ENCODE measurements around the gene PROCA1. TPM values are rescaled to one million over a fixed set of nuclear protein-coding genes. Genes with fewer than 3 reads are reported as not detected.
A peak's percentile ranks its signal among the peaks of the same experiment; 100 is the strongest.

PROCA1 gene, protein sequence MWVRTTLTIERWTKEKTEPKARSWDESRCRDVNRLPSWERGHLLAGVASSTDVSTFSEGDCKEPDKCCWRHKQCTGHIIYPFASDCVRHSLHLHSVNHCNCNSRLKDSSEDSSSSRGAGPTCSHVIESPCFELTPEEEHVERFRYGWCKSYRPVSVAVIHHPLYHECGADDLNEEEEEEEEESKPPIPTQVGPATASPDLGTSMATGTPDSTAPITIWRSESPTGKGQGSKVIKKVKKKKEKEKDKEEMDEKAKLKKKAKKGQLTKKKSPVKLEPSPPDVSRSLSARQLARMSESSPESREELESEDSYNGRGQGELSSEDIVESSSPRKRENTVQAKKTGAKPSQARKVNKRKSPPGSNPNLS
- total RNA-seq: 10 to 100 TPM in 2 of 6 donors, 1 to 10 TPM in 4; 1.2 to 11.5 (median 3.4) TPM

DNA sequence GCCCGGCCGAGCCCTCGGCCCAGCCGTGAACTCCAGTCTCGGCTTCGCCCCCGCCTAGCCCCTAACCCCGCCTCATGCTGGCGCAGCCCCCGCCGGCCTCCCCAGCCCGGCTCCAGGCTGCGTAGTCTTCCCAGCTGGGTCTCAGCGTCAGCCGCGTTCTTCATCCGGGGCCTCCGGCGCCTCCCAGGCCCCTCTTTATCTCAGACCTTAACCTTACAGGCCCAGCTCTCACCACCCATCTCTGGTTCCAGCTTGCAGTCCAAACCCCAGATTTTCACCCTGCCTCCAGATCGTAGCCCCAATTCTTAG is at the start of gene PROCA1:
TSS of gene PROCA1 (minus strand) at position 166 of the 309 bp plus-strand sequence. CDS start 228 bp downstream, outside the sequence.
- TF ChIP-seq POLR2AphosphoS5 (IDR thresholded peaks at IDR 0.05) (no peak), EP300 (IDR thresholded peaks at IDR 0.05) (no peak), POLR2A (IDR thresholded peaks at IDR 0.05) (no peak)
- TF ChIP-seq, protein P1, sequence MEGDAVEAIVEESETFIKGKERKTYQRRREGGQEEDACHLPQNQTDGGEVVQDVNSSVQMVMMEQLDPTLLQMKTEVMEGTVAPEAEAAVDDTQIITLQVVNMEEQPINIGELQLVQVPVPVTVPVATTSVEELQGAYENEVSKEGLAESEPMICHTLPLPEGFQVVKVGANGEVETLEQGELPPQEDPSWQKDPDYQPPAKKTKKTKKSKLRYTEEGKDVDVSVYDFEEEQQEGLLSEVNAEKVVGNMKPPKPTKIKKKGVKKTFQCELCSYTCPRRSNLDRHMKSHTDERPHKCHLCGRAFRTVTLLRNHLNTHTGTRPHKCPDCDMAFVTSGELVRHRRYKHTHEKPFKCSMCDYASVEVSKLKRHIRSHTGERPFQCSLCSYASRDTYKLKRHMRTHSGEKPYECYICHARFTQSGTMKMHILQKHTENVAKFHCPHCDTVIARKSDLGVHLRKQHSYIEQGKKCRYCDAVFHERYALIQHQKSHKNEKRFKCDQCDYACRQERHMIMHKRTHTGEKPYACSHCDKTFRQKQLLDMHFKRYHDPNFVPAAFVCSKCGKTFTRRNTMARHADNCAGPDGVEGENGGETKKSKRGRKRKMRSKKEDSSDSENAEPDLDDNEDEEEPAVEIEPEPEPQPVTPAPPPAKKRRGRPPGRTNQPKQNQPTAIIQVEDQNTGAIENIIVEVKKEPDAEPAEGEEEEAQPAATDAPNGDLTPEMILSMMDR (IDR thresholded peaks at IDR 0.05): no peak
- Histone ChIP-seq H3K9me3 (no peaks in the 10 kb centered on the region), H3K4me3 (peak within 1 kb of the TSS; percentile 40 to 75 (median 64)), H3K4me1 (peaks cover 18 to 33% (median 23%) of the 10 kb centered on the region in 4 donors), H3K27me3 (no peaks in the 10 kb centered on the region), H3K36me3 (peaks cover 0 to 15% (median 9%) of the 10 kb centered on the region in 4 donors), H3K27ac (peak within 1 kb of the TSS; percentile 81 to 89 (median 84))
- ATAC-seq (ENCODE audit: low FRiP score in 2 of 2): peak; percentile 23 to 61
- WGBS, 2 donors: 3 to 14% methylated on average over 6 to 20 of the region's 20 CpGs
- no peak for DNase-seq

DNA sequence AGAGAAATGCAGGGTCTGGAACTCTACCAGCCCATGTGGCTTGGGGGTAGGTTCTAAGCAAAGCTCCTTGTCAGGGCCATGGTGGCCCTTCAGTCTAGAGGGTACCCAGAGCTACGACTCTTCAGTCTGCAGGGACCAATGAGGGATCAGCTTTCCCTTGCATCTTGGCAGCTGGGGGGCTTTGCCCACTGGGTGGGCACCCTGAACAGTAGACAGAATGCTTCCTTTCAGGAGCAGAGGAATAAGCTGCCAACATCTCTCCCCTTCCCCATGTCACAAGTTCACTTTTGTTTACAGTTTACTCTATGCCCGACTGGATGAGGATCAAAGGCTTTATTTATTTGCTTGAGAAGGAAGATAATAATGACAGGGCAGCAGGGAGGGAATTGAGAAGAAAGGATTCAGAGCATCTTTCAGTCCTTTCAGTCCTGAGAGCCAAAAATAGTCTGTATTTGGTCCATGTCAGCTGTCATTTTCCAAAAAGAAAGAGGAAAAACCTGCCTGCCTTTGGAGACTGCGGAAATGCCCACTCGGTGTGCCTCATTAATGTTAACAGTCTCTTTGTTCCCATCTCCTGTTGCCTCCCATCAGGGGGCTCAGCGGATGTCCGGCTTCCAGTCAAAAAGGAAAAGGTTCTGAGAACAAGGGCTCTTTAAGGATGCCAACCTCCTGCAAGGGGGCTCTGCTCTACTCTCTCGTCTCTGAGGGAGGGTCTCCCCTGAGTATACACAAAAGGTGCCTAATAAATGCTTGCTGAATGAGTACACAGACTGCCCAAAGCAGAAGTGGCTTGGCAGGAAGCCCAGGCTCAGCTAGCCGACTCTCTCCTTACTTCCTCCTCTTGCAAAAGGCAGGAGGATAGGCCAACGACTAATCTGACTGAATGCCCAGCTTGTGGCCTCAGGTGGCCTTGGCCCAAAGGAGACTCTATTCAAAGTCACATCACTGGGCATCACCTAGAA is 49.2 kb upstream of the PROCA1 start:
- no peaks in the 10 kb centered on the region for H3K27me3 ChIP-seq
- H3K4me1 ChIP-seq: peaks cover 22 to 41% (median 31%) of the 10 kb centered on the region in 4 donors
- H3K9me3 ChIP-seq: no peaks in the 10 kb centered on the region
- 28 to 33% methylated on average over 9 of the region's 9 CpGs for WGBS, 2 donors
- ATAC-seq (ENCODE audit: low FRiP score in 2 of 2) (peak; percentile 27 to 51), DNase-seq (peak in 1 of 2 donors; percentile 92)
- H3K4me3 ChIP-seq: no peak overlapping the region
- H3K36me3 ChIP-seq: peaks cover 13 to 45% (median 20%) of the 10 kb centered on the region in 4 donors
- H3K27ac ChIP-seq: peak overlapping the region; percentile 2 to 65 (median 32)
- TF ChIP-seq POLR2AphosphoS5 (IDR thresholded peaks at IDR 0.05): peak in 1 of 2 donors; percentile 17
- no peak for TF ChIP-seq EP300 (IDR thresholded peaks at IDR 0.05)

DNA sequence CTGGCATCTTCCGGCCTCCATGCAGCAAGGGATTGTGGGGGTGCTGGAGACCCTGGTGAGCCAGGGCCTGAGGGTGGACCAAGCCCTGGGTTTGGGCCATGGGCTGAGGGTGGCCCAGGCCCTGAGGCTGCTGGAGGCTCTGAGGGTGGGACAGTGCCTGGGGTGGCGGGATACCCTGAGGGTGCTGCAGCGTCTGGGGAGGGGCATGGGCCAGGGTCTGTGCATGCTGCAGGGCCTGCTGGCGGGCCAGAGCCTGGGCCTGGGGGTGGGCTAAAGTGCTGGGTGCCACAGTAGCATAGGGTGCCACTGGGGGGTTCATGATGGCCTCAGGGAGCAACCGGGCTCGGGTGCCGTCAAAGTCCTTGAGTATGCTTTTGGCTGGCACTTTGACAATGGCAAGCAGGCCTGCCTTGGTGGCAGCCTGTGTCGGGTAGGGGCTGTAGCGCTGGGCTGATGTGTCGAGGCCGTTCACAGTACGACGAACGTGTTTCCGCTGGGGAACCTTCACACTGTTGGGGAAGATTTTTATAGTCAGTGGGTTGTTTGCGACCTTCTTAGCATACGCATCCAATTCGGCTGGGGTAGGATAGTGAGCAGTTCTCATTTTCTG is 47.7 kb upstream of the PROCA1 start:
- Histone ChIP-seq H3K27ac (peak overlapping the region in 1 of 4 donors; percentile 35), H3K36me3 (peaks cover 13 to 31% (median 18%) of the 10 kb centered on the region in 4 donors), H3K27me3 (no peaks in the 10 kb centered on the region), H3K9me3 (no peaks in the 10 kb centered on the region), H3K4me3 (no peak overlapping the region), H3K4me1 (peaks cover 22 to 41% (median 31%) of the 10 kb centered on the region in 4 donors)
- ATAC-seq (ENCODE audit: low FRiP score in 2 of 2) (peak in 1 of 2 donors; percentile 53), DNase-seq (peak; percentile 10 to 53)
- 94 to 96% methylated on average over 14 to 18 of the region's 18 CpGs for WGBS, 2 donors
- TF ChIP-seq, protein P1 (IDR thresholded peaks at IDR 0.05): no peak
- no peak for TF ChIP-seq EP300 (IDR thresholded peaks at IDR 0.05)
- TF ChIP-seq POLR2A (IDR thresholded peaks at IDR 0.05): no peak
- TF ChIP-seq POLR2AphosphoS5 (IDR thresholded peaks at IDR 0.05): no peak

DNA sequence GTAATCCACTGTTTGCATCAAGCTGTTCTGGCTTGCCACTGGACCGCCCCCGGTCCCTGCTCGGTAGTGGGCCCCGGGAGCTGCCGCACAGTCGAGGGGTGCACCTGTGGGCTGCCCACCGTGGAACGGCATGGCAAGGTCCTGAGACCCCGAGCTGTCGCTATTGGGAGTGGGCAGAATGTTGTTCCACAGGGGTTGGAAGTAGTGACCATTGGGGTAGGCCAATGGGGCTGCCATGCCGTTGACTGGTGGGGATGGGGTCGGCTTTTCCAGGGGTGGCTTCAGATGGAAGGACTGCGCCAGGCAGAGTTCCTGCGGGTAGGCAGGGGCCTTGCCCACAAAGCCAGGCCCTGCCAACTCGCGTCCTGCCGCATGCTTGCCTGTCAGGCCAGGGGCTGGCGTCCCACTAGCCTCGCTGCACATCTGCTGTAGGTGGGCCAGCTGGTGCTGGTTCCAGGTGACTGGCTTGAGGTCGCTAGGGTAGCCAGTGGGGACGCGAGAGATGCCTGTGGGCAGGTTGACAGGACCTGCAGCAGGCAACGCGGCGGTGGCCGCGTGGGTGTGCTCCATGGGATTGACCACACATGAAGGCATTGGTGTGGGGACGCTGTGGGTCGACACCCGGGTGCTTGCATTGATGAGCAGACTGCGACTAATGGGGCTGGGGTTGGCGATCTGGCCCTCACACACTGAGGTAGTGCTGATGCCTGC is 46.9 kb upstream of the PROCA1 start:
- peaks cover 20 to 37% (median 26%) of the 10 kb centered on the region in 4 donors for H3K4me1 ChIP-seq
- DNase-seq (peak; percentile 20 to 76), ATAC-seq (ENCODE audit: low FRiP score in 2 of 2) (peak in 1 of 2 donors; percentile 27)
- H3K36me3 ChIP-seq: peaks cover 13 to 31% (median 18%) of the 10 kb centered on the region in 4 donors
- TF ChIP-seq POLR2A (IDR thresholded peaks at IDR 0.05) (no peak), POLR2AphosphoS5 (IDR thresholded peaks at IDR 0.05) (no peak), EP300 (IDR thresholded peaks at IDR 0.05) (no peak)
- TF ChIP-seq, protein P1 (IDR thresholded peaks at IDR 0.05): no peak
- H3K4me3 ChIP-seq: no peak overlapping the region
- no peaks in the 10 kb centered on the region for H3K9me3 ChIP-seq
- peak overlapping the region in 1 of 4 donors; percentile 35 for H3K27ac ChIP-seq
- 95 to 100% methylated on average over 5 to 28 of the region's 32 CpGs for WGBS, 2 donors
- H3K27me3 ChIP-seq: no peaks in the 10 kb centered on the region
